Fibroblast of peridontal ligament (primary cell): Measurements from ENCODE around the gene CFDP1.
"Not testable (repeated sequence)": the region's sequence is repeated elsewhere in the genome, so short reads cannot be mapped to it uniquely, and the experiment has no call there.

Experiments used
- DNase-seq: peaks from one replicate; pipeline ENCODE4 v3.0.0-alpha.2; 2010; ENCODE audit errors: extremely low read depth

CFDP1 gene

GRCh38 chr16:75432828-75433731 is at the start of gene CFDP1:
TSS of gene CFDP1 (minus strand) at chr16:75433503. CDS start at chr16:75433352, 151 bp downstream.
- DNase-seq, result peak; percentile 92

GRCh38 chr16:75482434-75483205 is 49.3 kb upstream of the CFDP1 start:
- no peak for DNase-seq

GRCh38 chr16:75481475-75481874 is 48.2 kb upstream of the CFDP1 start:
- no peak for DNase-seq

- no peak for DNase-seq
These were observed 46.2 kb upstream of the CFDP1 start for GRCh38 chr16:75479421-75479990.

GRCh38 chr16:75478480-75479345 is 45.4 kb upstream of the CFDP1 start:
- no peak for DNase-seq

GRCh38 chr16:75477680-75478473 is 44.6 kb upstream of the CFDP1 start:
- DNase-seq, result no peak

- no peak for DNase-seq
These were observed 43.5 kb upstream of the CFDP1 start for GRCh38 chr16:75476817-75477216.

- DNase-seq, result no peak
These were observed 42.1 kb upstream of the CFDP1 start for GRCh38 chr16:75475420-75475847.

- DNase-seq, result no peak
These were observed 39.9 kb upstream of the CFDP1 start for GRCh38 chr16:75472908-75473877.

GRCh38 chr16:75471723-75472633 is 38.7 kb upstream of the CFDP1 start:
- peak; percentile 78 for DNase-seq

GRCh38 chr16:75466760-75467159 is 33.5 kb upstream of the CFDP1 start:
- DNase-seq, result no peak

GRCh38 chr16:75464122-75464918 is 31.0 kb upstream of the CFDP1 start, which contains the start of gene TMEM170A:
TSS of gene TMEM170A (minus strand) at chr16:75464689. CDS start at chr16:75464600, 89 bp downstream.
- peak; percentile 98 for DNase-seq

GRCh38 chr16:75463389-75464121 is 30.3 kb upstream of the CFDP1 start:
- not testable (repeated sequence) for DNase-seq

- no peak for DNase-seq
These were observed 29.5 kb upstream of the CFDP1 start for GRCh38 chr16:75462806-75463205.

GRCh38 chr16:75461575-75461974 is 28.3 kb upstream of the CFDP1 start:
- DNase-seq, result no peak

- DNase-seq, result no peak
These were observed 27.1 kb upstream of the CFDP1 start for GRCh38 chr16:75460446-75460845.

GRCh38 chr16:75459691-75460090 is 26.4 kb upstream of the CFDP1 start:
- no peak for DNase-seq
